GM18907 (cell line): ENCODE results near the gene WDR37.

Source experiments
- ATAC-seq: cut with Tn5 transposase; IDR thresholded peaks from one replicate; pipeline ENCODE4 v1.9.1; 2021; ENCODE audit warnings: mild to moderate bottlenecking, moderate library complexity; ENCODE audit not compliant: unreplicated experiment

Gene WDR37

GRCh38 chr10:1180836-1181235, 124.7 kb downstream of the WDR37 start:
- ATAC-seq: no peak
